ENCODE measurements around the gene CARD9. TPM values are rescaled to one million over a fixed set of nuclear protein-coding genes. Genes with fewer than 3 reads are reported as not detected.

CARD9 gene
- total and polyA plus RNA-seq, 2 of the 8 experiments (the other 6 are each of a cell fraction or from before 2014, with no cell fraction given): 0.15 to 1.1 TPM

GRCh38 chr9:136332482-136332983, 40.9 kb downstream of the CARD9 start:
- no peak overlapping the region for H3K56ac ChIP-seq (replicated peaks; ENCODE audit: insufficient read length, low read depth, low read length)
- no peak overlapping the region for H3K23ac ChIP-seq (ENCODE audit: insufficient read length)
- no peak overlapping the region for H2AK5ac ChIP-seq (ENCODE audit: low read depth, low read length)
- H3K4ac ChIP-seq (replicated peaks; ENCODE audit: insufficient read length, low read depth, low read length): no peak overlapping the region
- peaks cover 0 to 17% (median 7%) of the 10 kb centered on the region in 4 experiments; a peak in 5 of 7 replicates for H3K4me1 ChIP-seq (replicated peaks in 1 of 4; ENCODE audit: control insufficient read depth in 3 of 4, insufficient read depth in 4 of 4, low read length in 3 of 4)
- H3K14ac ChIP-seq (ENCODE audit: insufficient read length): no peak overlapping the region
- no peaks in the 10 kb centered on the region for H3K79me2 ChIP-seq (ENCODE audit: control insufficient read depth in 1 of 2, insufficient read depth in 2 of 2, low read length in 2 of 2)
- H2BK20ac ChIP-seq (ENCODE audit: low read length): no peak overlapping the region
- ChIA-PET CTCF (ENCODE audit: partially characterized antibody) (interaction anchor here (3.7 kb wide), 1 partner anchor 20 kb away, joined by 20 read pairs; no protein-coding TSS in a partner anchor), POLR2A (ENCODE audit: partially characterized antibody) (interaction anchor here (1.8 kb wide), 1 partner anchor 11 kb away, joined by 7 read pairs; no protein-coding TSS in a partner anchor)
- TF ChIP-seq SAP30 (IDR thresholded peaks at IDR 0.05; ENCODE audit: insufficient read depth, insufficient replicate concordance, low read length) (no peak), GABPA (IDR thresholded peaks at IDR 0.05; ENCODE audit: borderline replicate concordance, insufficient read depth, low read length) (no peak), JUN (IDR thresholded peaks at IDR 0.05; ENCODE audit: low read depth, low read length) (no peak), RNF2 (IDR thresholded peaks at IDR 0.05; ENCODE audit: borderline replicate concordance, low read depth, low read length, missing control alignments, poor library complexity, severe bottlenecking) (no peak), ATF3 (IDR thresholded peaks at IDR 0.05; ENCODE audit: insufficient read depth, low read depth, low read length) (no peak), EZH2 (IDR thresholded peaks at IDR 0.05; ENCODE audit: low read depth, low read length, severe bottlenecking) (no peak), POLR2AphosphoS5 (IDR thresholded peaks at IDR 0.05; ENCODE audit: low read depth, low read length) (no peak), YY1 (IDR thresholded peaks at IDR 0.05; ENCODE audit: low read depth, low read length) (no peak), GTF2F1 (IDR thresholded peaks at IDR 0.05; ENCODE audit: borderline replicate concordance, low read depth, low read length) (no peak)
- no peak overlapping the region for H2AFZ ChIP-seq (ENCODE audit: low read length)
- no peaks in the 10 kb centered on the region for H3K27me3 ChIP-seq (replicated peaks in 1 of 4; ENCODE audit: control insufficient read depth in 3 of 4, extremely low read depth in 1 of 4, insufficient read depth in 3 of 4, low read length in 3 of 4)
- H3K36me3 ChIP-seq (ENCODE audit: control insufficient read depth in 2 of 4, insufficient read depth in 4 of 4, low read length in 3 of 4): peaks cover 0 to 3% (median 0%) of the 10 kb centered on the region in 4 experiments; a peak in 2 of 8 replicates
- peaks cover 2% of the 10 kb centered on the region; the same call in 1 of the 2 replicates for H3K23me2 ChIP-seq (ENCODE audit: low read depth, low read length)
- H4K20me1 ChIP-seq (replicated peaks in 1 of 2; ENCODE audit: control insufficient read depth in 1 of 2, insufficient read depth in 2 of 2, low read length in 2 of 2): peaks cover 0 to 8% of the 10 kb centered on the region in 2 experiments
- H4K5ac ChIP-seq (ENCODE audit: insufficient read length, low read depth, low read length): no peak overlapping the region
- no peaks in the 10 kb centered on the region for H3K9me3 ChIP-seq (ENCODE audit: insufficient read depth in 2 of 2, low read depth in 1 of 2, low read length in 1 of 2)
- no peak overlapping the region for H3K18ac ChIP-seq (ENCODE audit: extremely low read depth, low read length)
- no peak for FAIRE-seq
- H2BK15ac ChIP-seq (ENCODE audit: low read length): no peak overlapping the region
- H2BK12ac ChIP-seq (ENCODE audit: low read depth, low read length): no peak overlapping the region
- H4K8ac ChIP-seq (ENCODE audit: extremely low read depth, insufficient read depth, low read length): no peak overlapping the region
- no peak overlapping the region for H3K9ac ChIP-seq (replicated peaks in 1 of 4; ENCODE audit: extremely low read depth in 1 of 4, low read depth in 3 of 4, low read length in 3 of 4)
- 91% methylated on average over 11 of the region's 11 CpGs; no CpG with 5 or more reads in 1 of the 2 experiments for WGBS, 2 experiments (ENCODE audit: extremely low coverage in 1 of 2, insufficient coverage in 1 of 2, insufficient read length in 1 of 2, insufficient replicate concordance in 2 of 2, low coverage in 1 of 2, low lambda C conversion rate in 2 of 2, missing lambda C conversion rate in 1 of 2)
- DNase-seq (ENCODE audit: low read depth in 1 of 2, low spot score in 2 of 2): no peak
- no peak overlapping the region for H2BK5ac ChIP-seq (ENCODE audit: low read depth, low read length)
- no peak overlapping the region for H3K4me3 ChIP-seq (ENCODE audit: extremely low read depth in 1 of 4, insufficient read depth in 2 of 4, low read depth in 3 of 4, low read length in 4 of 4)
- no peak overlapping the region for H4K91ac ChIP-seq (replicated peaks; ENCODE audit: insufficient read length, low read length)
- H2BK120ac ChIP-seq (replicated peaks; ENCODE audit: low read depth, low read length): no peak overlapping the region
- no peak overlapping the region for H3K4me2 ChIP-seq (ENCODE audit: insufficient read depth in 1 of 2, low read depth in 2 of 2, low read length in 2 of 2)
- no peak overlapping the region for H3K27ac ChIP-seq (ENCODE audit: low read depth, low read length)
- H3K79me1 ChIP-seq (ENCODE audit: low read depth, low read length): 0 out of 2 replicates have a peak, but pooled peaks cover 2% of the 10 kb centered on the region
